GM18511 (cell line): ENCODE data around the gene RAB34.

Experiments used
- ATAC-seq: cut with Tn5 transposase; IDR thresholded peaks from one replicate; pipeline ENCODE4 v1.9.1; 2021; ENCODE audit warnings: mild to moderate bottlenecking, moderate library complexity; ENCODE audit not compliant: unreplicated experiment

RAB34 gene

DNA sequence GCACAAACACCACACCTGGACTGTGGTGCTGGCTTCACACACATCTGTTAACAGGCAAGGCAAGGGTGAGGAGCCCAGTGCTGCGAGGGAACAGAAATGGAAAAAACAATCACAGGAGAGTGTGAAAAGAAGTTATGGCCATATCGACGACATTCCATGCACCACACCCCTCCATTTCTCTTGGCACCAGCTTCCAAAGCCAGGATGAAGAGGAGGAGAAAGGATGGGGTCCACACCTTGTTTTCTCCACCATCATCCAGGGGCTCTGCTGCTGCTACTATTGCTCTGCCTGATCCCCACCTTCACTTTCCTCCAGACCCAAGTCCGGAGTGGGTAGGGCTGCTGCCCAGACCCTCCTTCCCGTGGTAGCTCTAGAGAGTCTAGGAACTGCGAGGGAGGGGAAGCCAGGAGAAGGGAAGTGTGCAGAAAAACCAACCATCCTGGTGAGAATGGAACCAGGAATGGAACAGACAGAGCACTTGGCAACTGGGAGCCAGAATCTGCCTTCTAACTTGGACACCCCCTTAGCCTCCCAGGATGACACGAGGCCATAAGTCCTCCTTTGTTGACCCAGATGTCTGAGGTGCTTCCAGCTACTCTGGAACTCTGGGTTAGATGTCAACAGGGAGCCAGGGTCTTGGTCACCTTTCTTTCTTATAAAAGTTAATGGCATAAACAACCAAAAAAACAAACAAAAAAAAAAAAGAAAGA is 4.8 kb downstream of the RAB34 start:
- ATAC-seq = no peak

GRCh38 chr17:28712032-28712704 is 5.5 kb downstream of the RAB34 start:
- peak; percentile 48 for ATAC-seq

- peak; percentile 29 for ATAC-seq
Observed at GRCh38 chr17:28711723-28712031, 6.0 kb downstream of the RAB34 start, which contains the start of gene PROCA1. PROCA1 (minus strand) TSS chr17:28711888; CDS start chr17:28711660, 228 bp downstream.

GRCh38 chr17:28710861-28711722 is 6.6 kb downstream of the RAB34 start:
- peak; percentile 89 for ATAC-seq

DNA sequence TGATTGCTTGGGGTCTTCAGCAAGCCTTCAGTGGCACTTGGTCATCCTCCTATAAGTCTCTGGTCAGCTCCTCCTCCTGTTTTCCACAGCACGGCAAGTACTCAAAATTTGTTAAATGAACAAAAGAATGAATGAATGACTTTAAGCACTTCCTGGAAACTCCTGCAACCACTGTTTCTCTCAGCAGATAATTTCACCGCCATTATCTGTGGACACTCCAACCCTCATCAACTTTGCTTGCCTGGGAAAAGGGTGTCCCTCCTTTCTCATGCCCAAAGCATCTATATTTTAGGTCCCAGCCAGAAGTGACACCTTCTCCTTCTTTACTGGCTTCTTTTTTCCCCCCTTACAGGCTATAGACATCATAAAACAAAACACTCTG is 10.3 kb downstream of the RAB34 start:
- ATAC-seq = no peak

GRCh38 chr17:28706471-28707338 is 11.0 kb downstream of the RAB34 start:
- ATAC-seq = no peak

GRCh38 chr17:28705728-28706334 is 11.8 kb downstream of the RAB34 start:
- ATAC-seq = no peak

DNA sequence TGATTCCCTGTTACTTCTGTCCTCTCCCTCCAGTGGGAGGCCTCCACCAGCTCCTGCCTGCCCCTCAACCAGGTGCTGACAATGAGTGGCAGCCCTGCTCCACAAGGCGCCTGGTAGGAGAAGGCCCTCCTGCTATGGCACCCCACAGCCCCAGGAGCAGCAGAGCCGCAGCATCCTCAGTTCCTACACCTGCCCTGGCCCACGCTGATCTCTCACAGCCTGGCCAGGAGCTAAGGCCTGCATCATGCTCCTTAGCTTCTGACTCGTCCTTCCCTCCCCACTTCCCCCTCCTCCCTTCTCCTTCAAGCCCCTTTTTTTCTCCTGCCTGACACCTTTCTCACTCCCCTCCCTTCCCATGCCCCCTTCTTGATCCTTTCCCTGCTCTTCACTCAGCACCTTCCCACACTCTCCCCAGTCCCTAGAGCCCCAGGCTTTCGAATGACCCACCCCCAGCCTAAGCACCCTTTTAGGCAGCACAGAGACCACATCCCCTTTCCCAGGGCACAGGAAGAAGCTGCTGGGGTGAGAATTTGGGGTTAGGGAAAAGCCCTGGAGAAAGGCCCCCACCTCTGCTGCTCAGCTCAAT is 12.5 kb downstream of the RAB34 start:
- ATAC-seq = no peak

GRCh38 chr17:28704219-28704858 is 13.3 kb downstream of the RAB34 start:
- ATAC-seq = no peak

DNA sequence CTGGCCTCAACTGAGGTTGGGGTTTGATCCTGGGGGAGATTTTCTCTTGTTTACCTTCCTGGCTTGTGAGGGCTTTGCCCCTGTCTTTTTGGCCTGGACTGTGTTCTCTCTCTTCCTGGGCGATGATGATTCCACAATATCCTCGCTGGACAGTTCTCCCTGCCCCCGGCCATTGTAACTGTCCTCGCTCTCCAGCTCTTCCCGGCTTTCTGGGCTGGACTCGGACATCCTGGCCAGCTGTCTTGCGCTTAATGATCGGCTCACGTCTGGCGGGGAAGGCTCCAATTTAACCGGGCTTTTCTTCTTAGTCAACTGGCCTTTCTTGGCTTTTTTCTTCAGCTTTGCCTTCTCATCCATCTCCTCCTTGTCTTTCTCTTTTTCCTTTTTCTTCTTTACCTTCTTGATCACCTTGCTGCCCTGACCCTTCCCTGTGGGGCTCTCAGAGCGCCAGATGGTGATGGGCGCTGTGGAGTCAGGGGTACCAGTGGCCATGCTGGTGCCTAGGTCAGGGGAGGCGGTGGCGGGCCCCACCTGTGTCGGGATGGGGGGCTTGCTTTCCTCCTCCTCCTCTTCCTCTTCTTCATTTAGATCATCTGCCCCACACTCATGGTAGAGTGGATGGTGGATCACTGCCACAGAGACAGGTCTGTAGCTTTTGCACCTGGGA is 14.0 kb downstream of the RAB34 start:
- ATAC-seq = no peak

GRCh38 chr17:28702752-28703150 is 14.9 kb downstream of the RAB34 start:
- ATAC-seq = no peak

DNA sequence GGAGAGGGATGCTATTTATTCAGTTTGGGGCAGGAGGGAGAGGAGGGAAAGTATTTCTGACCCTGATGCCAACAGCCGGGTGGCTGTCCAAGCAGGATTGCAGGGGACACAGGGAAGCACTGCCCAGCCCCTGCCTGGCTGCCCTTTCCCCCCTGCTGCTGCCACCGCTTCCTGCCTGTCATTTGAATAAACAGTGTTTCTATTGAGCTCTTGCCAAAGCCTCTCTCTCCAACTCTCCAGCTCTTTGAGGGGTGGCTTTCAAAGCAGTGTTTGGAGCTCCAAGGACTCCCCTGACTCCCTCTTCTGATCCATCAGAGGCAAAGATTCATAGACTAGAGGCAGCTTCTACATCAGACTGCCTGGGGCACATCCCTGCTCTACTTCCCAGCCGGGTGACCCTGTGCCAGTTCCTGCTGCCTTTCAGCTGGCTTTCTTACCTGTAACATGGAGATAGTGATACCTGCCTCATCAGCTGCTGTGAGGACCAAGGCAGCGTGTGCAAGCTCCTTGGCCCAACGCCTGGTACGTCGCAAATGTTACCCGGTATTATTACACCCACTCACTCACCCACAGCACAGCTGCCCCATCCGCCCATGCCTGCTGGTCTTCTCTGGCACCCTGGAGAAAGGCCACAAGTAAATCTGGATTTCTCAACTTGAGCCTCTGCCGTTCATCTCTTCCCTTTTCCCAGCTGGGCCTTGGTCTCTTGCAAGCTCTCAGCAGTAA is 15.5 kb downstream of the RAB34 start:
- ATAC-seq = no peak

DNA sequence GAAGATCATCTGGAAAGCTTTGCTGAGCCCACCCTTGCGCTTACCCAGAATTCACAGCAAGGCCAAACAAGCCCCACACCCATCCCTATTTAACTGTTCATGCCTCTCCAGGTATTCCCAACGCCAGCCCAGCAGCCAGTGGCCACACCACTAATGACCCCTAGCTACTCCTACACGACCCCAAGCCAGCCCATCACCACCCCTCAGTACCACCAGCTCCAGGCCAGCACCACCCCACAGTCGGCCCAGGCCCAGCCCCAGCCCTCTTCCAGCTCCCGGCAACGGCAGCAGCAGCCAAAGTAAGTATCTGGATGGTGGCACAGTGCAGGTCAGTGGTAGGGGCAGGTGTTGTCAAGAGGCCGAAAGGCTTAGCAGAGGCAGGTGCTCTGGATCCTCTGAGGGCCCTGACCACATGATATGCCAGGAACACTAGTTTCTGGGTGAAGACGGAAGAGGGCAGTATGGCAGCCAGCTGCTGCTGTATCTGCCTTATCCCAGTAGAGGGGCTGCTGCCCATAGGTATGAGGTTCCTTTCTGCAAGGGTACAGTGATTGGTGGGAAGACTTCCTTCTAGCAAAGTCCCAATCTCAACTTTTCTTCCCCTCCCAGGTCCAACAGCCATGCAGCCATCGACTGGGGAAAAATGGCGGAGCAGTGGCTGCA is 16.7 kb downstream of the RAB34 start:
- no peak for ATAC-seq

DNA sequence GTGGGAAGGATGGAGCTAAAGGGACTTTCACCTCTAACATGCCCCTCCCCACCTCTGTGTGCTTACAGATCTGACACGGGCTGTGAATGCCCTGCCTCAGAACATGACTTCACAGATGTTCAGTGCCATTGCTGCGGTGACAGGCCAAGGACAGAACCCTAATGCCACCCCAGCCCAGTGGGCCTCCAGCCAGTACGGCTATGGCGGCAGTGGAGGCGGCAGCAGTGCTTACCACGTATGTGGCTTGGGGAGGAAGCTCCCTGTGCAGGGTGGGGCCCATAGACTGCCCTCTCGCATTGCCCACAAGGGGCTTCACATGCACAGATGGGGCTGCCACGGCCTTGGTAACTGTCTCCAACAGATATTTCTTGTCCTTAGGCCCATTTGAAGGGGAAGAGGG is 17.4 kb downstream of the RAB34 start:
- no peak for ATAC-seq

DNA sequence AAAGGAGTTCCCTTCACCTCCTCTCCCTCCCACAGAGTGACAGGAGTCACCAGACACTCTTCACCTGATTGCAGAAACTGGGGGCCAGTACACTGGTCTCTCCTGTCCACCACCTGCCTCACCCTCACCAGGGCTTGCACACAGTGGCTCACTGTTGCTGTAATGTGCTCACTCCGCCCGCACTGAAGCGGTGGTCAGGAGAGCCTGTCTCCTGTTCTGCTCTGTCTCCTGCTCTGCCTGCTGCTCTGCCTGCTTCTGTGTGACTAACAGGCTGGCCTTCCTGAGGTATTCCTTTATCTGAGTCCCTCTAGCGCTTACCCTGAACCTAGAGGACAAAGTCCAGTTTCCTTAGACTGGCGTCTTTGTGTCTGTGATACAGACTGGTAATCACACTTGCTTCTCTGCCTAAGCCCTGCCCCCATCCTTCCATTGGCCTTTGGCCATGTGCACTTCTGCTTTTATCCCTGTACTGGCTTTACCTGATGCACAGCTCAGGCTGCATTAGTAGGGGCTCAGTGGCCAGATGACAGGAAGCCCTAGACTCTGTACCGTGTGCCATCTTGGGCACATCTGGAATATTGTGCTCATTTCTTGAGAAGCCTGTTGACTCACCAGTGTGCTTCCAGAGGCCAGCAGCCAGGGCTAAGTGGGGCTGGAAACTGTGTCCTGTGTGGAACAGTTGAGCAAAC is 19.3 kb downstream of the RAB34 start:
- ATAC-seq = no peak

DNA sequence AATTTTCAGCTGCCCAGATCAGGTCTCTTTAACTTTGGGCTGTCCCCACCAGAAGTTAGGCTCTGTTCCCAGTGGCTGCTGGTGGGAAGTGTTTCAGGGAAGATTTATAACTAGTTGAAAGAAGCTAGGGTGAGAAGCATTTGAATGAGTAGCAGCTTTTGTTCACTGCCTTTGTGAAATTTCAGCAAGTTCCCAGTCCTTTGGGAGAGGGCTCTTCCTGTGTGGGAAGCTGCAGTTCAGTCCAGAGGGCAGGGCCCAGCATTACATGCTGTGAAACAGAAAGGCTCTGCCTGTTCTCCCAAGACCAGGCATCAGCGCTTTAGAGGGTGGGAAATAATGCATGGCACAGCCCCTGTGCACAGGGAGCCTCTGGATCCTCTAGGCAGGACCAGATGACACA is 23.8 kb downstream of the RAB34 start:
- no peak for ATAC-seq

- no peak for ATAC-seq
Observed at GRCh38 chr17:28689011-28689410, 28.7 kb downstream of the RAB34 start.
